Glutamatergic neuron (in vitro differentiated cells): ENCODE data around the gene GPR180. TPM values are rescaled to one million over a fixed set of nuclear protein-coding genes. Genes with fewer than 3 reads are reported as not detected.

Source experiments
- DNase-seq: peaks from one replicate; pipeline ENCODE4 v3.0.0; 2022
- H3K27ac Mint-ChIP-seq: one replicate; pipeline ENCODE4 v1.8.0; 2020; ENCODE audit warnings: mild to moderate bottlenecking, mixed read lengths, inconsistent platforms; ENCODE audit not compliant: unreplicated experiment
- H3K27me3 Mint-ChIP-seq: one replicate; pipeline ENCODE4 v1.8.0; 2020; ENCODE audit warnings: mild to moderate bottlenecking, moderate library complexity, mixed read lengths, inconsistent platforms; ENCODE audit not compliant: unreplicated experiment
- H3K36me3 Mint-ChIP-seq: one replicate; pipeline ENCODE4 v1.8.0; 2020; ENCODE audit warnings: mild to moderate bottlenecking, mixed read lengths, inconsistent platforms; ENCODE audit not compliant: unreplicated experiment
- H3K4me1 Mint-ChIP-seq: one replicate; pipeline ENCODE4 v1.8.0; 2020; ENCODE audit warnings: mild to moderate bottlenecking, low read depth, mixed read lengths, inconsistent platforms; ENCODE audit not compliant: unreplicated experiment
- H3K4me3 Mint-ChIP-seq: one replicate; pipeline ENCODE4 v1.8.0; 2020; ENCODE audit warnings: mild to moderate bottlenecking, mixed read lengths, inconsistent platforms; ENCODE audit not compliant: unreplicated experiment
- H3K9me3 Mint-ChIP-seq: one replicate; pipeline ENCODE4 v1.8.0; 2020; ENCODE audit warnings: mild to moderate bottlenecking, moderate library complexity, mixed read lengths, inconsistent platforms; ENCODE audit not compliant: unreplicated experiment
- total RNA-seq: library from RNA; stranded (reverse); fragmentation: NEBNext Ultra II Directional; extraction: Animal tissue kit (Norgen Biotek cat#: 25700); gene quantifications from one replicate; pipeline ENCODE4 v1.2.1, GENCODE V29; 2021; ENCODE audit not compliant: unreplicated experiment
- TF ChIP-seq, protein P1 (sequence below): fragments of 200-600 bp; sonication (generic); IDR thresholded peaks from one replicate; pipeline ENCODE4 v1.5.0; 2021; ENCODE audit not compliant: partially characterized antibody, unreplicated experiment

GPR180 gene
- total RNA-seq, 1 donor from 2014 or later = 3.0 TPM

GRCh38 chr13:94595950-94596574 is 5.6 kb upstream of the GPR180 start, which contains the start of gene TGDS:
Gene TGDS (minus strand): TSS chr13:94596152. CDS start chr13:94596136, 16 bp downstream.
- Mint-ChIP-seq H3K36me3 (no peaks in the 10 kb centered on the region), H3K4me1 (peaks cover 12% of the 10 kb centered on the region), H3K4me3 (peak within 1 kb of the TSS; percentile 95), H3K27me3 (peaks cover 4% of the 10 kb centered on the region), H3K27ac (peak within 1 kb of the TSS; percentile 83), H3K9me3 (peaks cover 2% of the 10 kb centered on the region)
- TF ChIP-seq, protein P1, sequence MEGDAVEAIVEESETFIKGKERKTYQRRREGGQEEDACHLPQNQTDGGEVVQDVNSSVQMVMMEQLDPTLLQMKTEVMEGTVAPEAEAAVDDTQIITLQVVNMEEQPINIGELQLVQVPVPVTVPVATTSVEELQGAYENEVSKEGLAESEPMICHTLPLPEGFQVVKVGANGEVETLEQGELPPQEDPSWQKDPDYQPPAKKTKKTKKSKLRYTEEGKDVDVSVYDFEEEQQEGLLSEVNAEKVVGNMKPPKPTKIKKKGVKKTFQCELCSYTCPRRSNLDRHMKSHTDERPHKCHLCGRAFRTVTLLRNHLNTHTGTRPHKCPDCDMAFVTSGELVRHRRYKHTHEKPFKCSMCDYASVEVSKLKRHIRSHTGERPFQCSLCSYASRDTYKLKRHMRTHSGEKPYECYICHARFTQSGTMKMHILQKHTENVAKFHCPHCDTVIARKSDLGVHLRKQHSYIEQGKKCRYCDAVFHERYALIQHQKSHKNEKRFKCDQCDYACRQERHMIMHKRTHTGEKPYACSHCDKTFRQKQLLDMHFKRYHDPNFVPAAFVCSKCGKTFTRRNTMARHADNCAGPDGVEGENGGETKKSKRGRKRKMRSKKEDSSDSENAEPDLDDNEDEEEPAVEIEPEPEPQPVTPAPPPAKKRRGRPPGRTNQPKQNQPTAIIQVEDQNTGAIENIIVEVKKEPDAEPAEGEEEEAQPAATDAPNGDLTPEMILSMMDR = no peak
- DNase-seq = peak; percentile 89

GRCh38 chr13:94596575-94596971 is 5.1 kb upstream of the GPR180 start:
- Mint-ChIP-seq H3K36me3 (no peaks in the 10 kb centered on the region), H3K27ac (no peak overlapping the region)
- DNase-seq = no peak

DNA sequence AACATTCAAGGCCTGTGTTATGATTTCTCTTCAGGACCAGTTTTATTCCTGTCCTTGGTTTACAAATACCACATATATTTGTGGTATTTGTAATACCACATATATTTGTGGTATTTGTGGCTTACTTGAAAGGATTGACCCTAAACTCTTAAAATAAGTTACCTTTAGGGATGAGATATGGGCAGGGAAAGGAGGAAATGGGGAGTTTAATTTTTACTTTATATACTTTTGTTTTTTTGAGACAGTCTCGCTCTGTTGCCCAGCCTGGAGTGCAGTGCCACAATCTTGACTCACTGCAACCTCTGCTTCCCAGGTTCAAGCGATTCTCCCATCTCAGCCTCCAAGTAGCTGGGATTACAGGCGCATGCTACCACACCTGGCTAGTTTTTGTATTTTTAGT is 3.4 kb upstream of the GPR180 start:
- Mint-ChIP-seq H3K9me3 (peaks cover 4% of the 10 kb centered on the region), H3K36me3 (no peaks in the 10 kb centered on the region), H3K27ac (no peak overlapping the region), H3K4me3 (no peak overlapping the region), H3K4me1 (peaks cover 12% of the 10 kb centered on the region), H3K27me3 (peaks cover 6% of the 10 kb centered on the region)
- TF ChIP-seq, protein P1 = no peak
- no peak for DNase-seq

More at GRCh38 chr13:94596575-94596971, 5.1 kb upstream of the GPR180 start:
- TF ChIP-seq, protein P1 = no peak
- Mint-ChIP-seq H3K27me3 (peaks cover 4% of the 10 kb centered on the region), H3K4me3 (peak overlapping the region; percentile 95), H3K4me1 (peaks cover 12% of the 10 kb centered on the region), H3K9me3 (peaks cover 2% of the 10 kb centered on the region)

DNA sequence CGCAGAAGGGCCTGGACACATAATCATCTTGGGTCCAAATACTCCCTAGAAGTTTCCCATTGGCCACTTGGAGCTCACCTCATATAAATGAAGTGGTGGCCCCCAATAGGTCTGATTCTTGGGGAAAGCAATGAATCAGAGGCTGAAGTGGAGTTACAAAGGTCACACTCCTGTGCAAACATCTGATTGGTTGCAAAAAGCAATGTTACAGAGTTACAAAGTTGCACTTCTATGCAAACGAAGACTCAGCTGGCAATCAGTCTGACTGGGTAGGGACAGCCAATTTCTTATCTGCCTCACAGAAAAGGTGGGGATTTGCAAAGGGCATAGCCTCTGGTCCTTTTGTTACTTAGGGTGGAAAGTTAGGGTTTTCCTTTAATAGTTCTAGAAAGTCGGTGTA is 1.8 kb upstream of the GPR180 start:
- no peak for DNase-seq
- peaks cover 4% of the 10 kb centered on the region for H3K9me3 Mint-ChIP-seq
- peaks cover 8% of the 10 kb centered on the region for H3K4me1 Mint-ChIP-seq
- TF ChIP-seq, protein P1 = no peak
- no peak overlapping the region for H3K4me3 Mint-ChIP-seq
- no peaks in the 10 kb centered on the region for H3K36me3 Mint-ChIP-seq
- H3K27me3 Mint-ChIP-seq = peaks cover 6% of the 10 kb centered on the region
- H3K27ac Mint-ChIP-seq = no peak overlapping the region

GRCh38 chr13:94602467-94602866 is 810 bp downstream of the GPR180 start:
- TF ChIP-seq, protein P1 = no peak
- no peak for DNase-seq
- Mint-ChIP-seq H3K4me3 (peak overlapping the region; percentile 91), H3K4me1 (no peaks in the 10 kb centered on the region), H3K27ac (no peak overlapping the region), H3K27me3 (peaks cover 6% of the 10 kb centered on the region), H3K9me3 (peaks cover 2% of the 10 kb centered on the region), H3K36me3 (no peaks in the 10 kb centered on the region)
